Adipocyte (in vitro differentiated cells): ENCODE measurements around the gene CEMIP.

ENCODE experiments used
- DNase-seq: peaks from one replicate; pipeline ENCODE4 v3.0.0-alpha.2; 2015; ENCODE audit warnings: low read depth
- H3K27me3 ChIP-seq: replicated peaks from 2 replicates; pipeline ENCODE4 v1.7.0; 2013; ENCODE audit warnings: mild to moderate bottlenecking, low read length, moderate library complexity; ENCODE audit not compliant: control insufficient read depth, insufficient read depth
- H3K36me3 ChIP-seq: 2 replicates; pipeline ENCODE4 v1.7.0; 2013; ENCODE audit warnings: low read length, mild to moderate bottlenecking, moderate library complexity; ENCODE audit not compliant: control insufficient read depth, insufficient read depth, severe bottlenecking
- H3K4me1 ChIP-seq: 2 replicates; pipeline ENCODE4 v1.7.0; 2013; ENCODE audit warnings: mild to moderate bottlenecking, low read length, moderate library complexity; ENCODE audit not compliant: control insufficient read depth, insufficient read depth
- H3K4me3 ChIP-seq: 2 replicates; pipeline ENCODE4 v1.7.0; 2013; ENCODE audit warnings: mild to moderate bottlenecking, low read length, moderate library complexity
- H3K9ac ChIP-seq: 2 replicates; pipeline ENCODE4 v1.7.0; 2013; ENCODE audit warnings: mild to moderate bottlenecking, low read length, moderate library complexity
- H3K9me3 ChIP-seq: 2 replicates; pipeline ENCODE4 v1.7.0; 2013; ENCODE audit warnings: mild to moderate bottlenecking, low read length, moderate library complexity; ENCODE audit not compliant: control insufficient read depth

Gene CEMIP

GRCh38 chr15:80875568-80876347, 96.6 kb downstream of the CEMIP start:
- no peak for DNase-seq
- H3K4me1 ChIP-seq = peaks cover 27% of the 10 kb centered on the region
- peaks cover 76% of the 10 kb centered on the region for H3K36me3 ChIP-seq
- H3K4me3 ChIP-seq = no peak overlapping the region
- no peak overlapping the region for H3K9ac ChIP-seq
- H3K27me3 ChIP-seq = no peaks in the 10 kb centered on the region
- H3K9me3 ChIP-seq = no peaks in the 10 kb centered on the region

GRCh38 chr15:80876348-80876674, 97.1 kb downstream of the CEMIP start:
- no peak for DNase-seq
- no peaks in the 10 kb centered on the region for H3K9me3 ChIP-seq
- peaks cover 81% of the 10 kb centered on the region for H3K36me3 ChIP-seq
- no peak overlapping the region for H3K9ac ChIP-seq
- no peaks in the 10 kb centered on the region for H3K27me3 ChIP-seq
- H3K4me3 ChIP-seq = no peak overlapping the region
- peaks cover 22% of the 10 kb centered on the region for H3K4me1 ChIP-seq

GRCh38 chr15:80878242-80878866, 99.2 kb downstream of the CEMIP start:
- H3K27me3 ChIP-seq = no peaks in the 10 kb centered on the region
- DNase-seq = peak; percentile 15
- H3K36me3 ChIP-seq = peaks cover 94% of the 10 kb centered on the region
- H3K4me1 ChIP-seq = peaks cover 20% of the 10 kb centered on the region
- H3K4me3 ChIP-seq = no peak overlapping the region
- H3K9me3 ChIP-seq = no peaks in the 10 kb centered on the region
- no peak overlapping the region for H3K9ac ChIP-seq

GRCh38 chr15:80878867-80879250, 99.7 kb downstream of the CEMIP start:
- no peak overlapping the region for H3K4me3 ChIP-seq
- H3K9me3 ChIP-seq = no peaks in the 10 kb centered on the region
- peaks cover 95% of the 10 kb centered on the region for H3K36me3 ChIP-seq
- H3K9ac ChIP-seq = no peak overlapping the region
- no peak for DNase-seq
- H3K4me1 ChIP-seq = peaks cover 17% of the 10 kb centered on the region
- no peaks in the 10 kb centered on the region for H3K27me3 ChIP-seq

GRCh38 chr15:80880086-80880485, 100.9 kb downstream of the CEMIP start:
- Histone ChIP-seq H3K4me3 (no peak overlapping the region), H3K9ac (no peak overlapping the region), H3K9me3 (no peaks in the 10 kb centered on the region), H3K36me3 (peaks cover 98% of the 10 kb centered on the region), H3K27me3 (no peaks in the 10 kb centered on the region), H3K4me1 (peaks cover 16% of the 10 kb centered on the region)
- no peak for DNase-seq

- Histone ChIP-seq H3K4me1 (no peaks in the 10 kb centered on the region), H3K9ac (no peak overlapping the region), H3K36me3 (peaks cover 98% of the 10 kb centered on the region), H3K9me3 (no peaks in the 10 kb centered on the region), H3K4me3 (no peak overlapping the region), H3K27me3 (no peaks in the 10 kb centered on the region)
- no peak for DNase-seq
Measured at GRCh38 chr15:80883641-80884040, 104.5 kb downstream of the CEMIP start.

GRCh38 chr15:80885016-80885579, 105.9 kb downstream of the CEMIP start:
- H3K4me1 ChIP-seq = no peaks in the 10 kb centered on the region
- no peak for DNase-seq
- H3K27me3 ChIP-seq = no peaks in the 10 kb centered on the region
- H3K9ac ChIP-seq = no peak overlapping the region
- H3K9me3 ChIP-seq = no peaks in the 10 kb centered on the region
- H3K36me3 ChIP-seq = peaks cover 97% of the 10 kb centered on the region
- H3K4me3 ChIP-seq = no peak overlapping the region

GRCh38 chr15:80887148-80887547, 108.0 kb downstream of the CEMIP start:
- H3K4me1 ChIP-seq = peaks cover 8% of the 10 kb centered on the region
- H3K27me3 ChIP-seq = no peaks in the 10 kb centered on the region
- H3K4me3 ChIP-seq = no peak overlapping the region
- peaks cover 93% of the 10 kb centered on the region for H3K36me3 ChIP-seq
- no peak overlapping the region for H3K9ac ChIP-seq
- H3K9me3 ChIP-seq = no peaks in the 10 kb centered on the region
- peak; percentile 14 for DNase-seq

- H3K9ac ChIP-seq = no peak overlapping the region
- no peaks in the 10 kb centered on the region for H3K27me3 ChIP-seq
- no peak for DNase-seq
- H3K4me1 ChIP-seq = peaks cover 14% of the 10 kb centered on the region
- no peak overlapping the region for H3K4me3 ChIP-seq
- peaks cover 87% of the 10 kb centered on the region for H3K36me3 ChIP-seq
- H3K9me3 ChIP-seq = no peaks in the 10 kb centered on the region
Measured at GRCh38 chr15:80888846-80889245, 109.7 kb downstream of the CEMIP start.

- DNase-seq = peak; percentile 27
- Histone ChIP-seq H3K9ac (no peak overlapping the region), H3K27me3 (no peaks in the 10 kb centered on the region), H3K4me1 (peaks cover 18% of the 10 kb centered on the region), H3K9me3 (no peaks in the 10 kb centered on the region), H3K36me3 (peaks cover 87% of the 10 kb centered on the region), H3K4me3 (no peak overlapping the region)
Measured at GRCh38 chr15:80890341-80891005, 111.3 kb downstream of the CEMIP start.

GRCh38 chr15:80891006-80891405, 111.8 kb downstream of the CEMIP start:
- Histone ChIP-seq H3K4me3 (no peak overlapping the region), H3K4me1 (peaks cover 18% of the 10 kb centered on the region), H3K27me3 (no peaks in the 10 kb centered on the region), H3K9ac (no peak overlapping the region), H3K9me3 (peaks cover 3% of the 10 kb centered on the region), H3K36me3 (peaks cover 87% of the 10 kb centered on the region)
- no peak for DNase-seq
